PC-3 (cell line): ENCODE data around the gene TRIM58. TPM values are rescaled to one million over a fixed set of nuclear protein-coding genes. Genes with fewer than 3 reads are reported as not detected.

ENCODE experiments used
- ATAC-seq: fragments of 200-7000 bp; cut with Tn5 transposase; 2 replicates; pipeline ENCODE4 v1.9.1; 2020; ENCODE audit warnings: mild to moderate bottlenecking, moderate library complexity
- BruUV-seq: library from RNA; stranded (reverse); fragments of 400-500 nt; replicated peaks from 2 replicates; lab custom pipeline; 2021; lab: Mats Ljungman, UMichigan
- CTCF ChIA-PET: fragments of 300-600 bp; sonication (Branson Sonifier 250); formaldehyde crosslinking; loops from one replicate; lab custom pipeline; 2022; ENCODE audit warnings: antibody characterized with exemption; lab: Charles Lee
- POLR2A ChIA-PET: fragments of 300-600 bp; sonication (Branson Sonifier 250); formaldehyde crosslinking; loops from one replicate; lab custom pipeline; 2022; ENCODE audit warnings: antibody characterized with exemption; ENCODE audit not compliant: unreplicated experiment; lab: Charles Lee
- DNase-seq: peaks from one replicate; pipeline ENCODE4 v3.0.0-alpha.2; 2015
- H2AFZ ChIP-seq: fragments of 300-600 bp; sonication (generic); 2 replicates; pipeline ENCODE4 v1.6.0; 2016; ENCODE audit warnings: antibody characterized with exemption, low read length
- H3F3A ChIP-seq: fragments of 300-600 bp; sonication (generic); one replicate; pipeline ENCODE4 v1.6.0; 2017; ENCODE audit warnings: antibody characterized with exemption, low read length, control low read depth, mild to moderate bottlenecking; ENCODE audit not compliant: unreplicated experiment
- H3K27ac ChIP-seq: fragments of 300-600 bp; sonication (generic); 2 replicates; pipeline ENCODE4 v1.5.1; 2016; ENCODE audit warnings: mild to moderate bottlenecking, low read length
- H3K27me3 ChIP-seq: fragments of 300-600 bp; sonication (generic); 2 replicates; pipeline ENCODE4 v1.6.1; 2016; ENCODE audit warnings: low read length, mixed read lengths
- H3K36me3 ChIP-seq: fragments of 300-600 bp; sonication (generic); 2 replicates; pipeline ENCODE4 v1.6.1; 2016; ENCODE audit warnings: low read depth, mixed run types, low read length, mixed read lengths
- H3K4me1 ChIP-seq: fragments of 300-600 bp; sonication (generic); 2 replicates; pipeline ENCODE4 v1.5.1; 2016; ENCODE audit warnings: low read length; ENCODE audit not compliant: insufficient read depth
- H3K4me2 ChIP-seq: fragments of 300-600 bp; sonication (generic); 2 replicates; pipeline ENCODE4 v1.6.0; 2016; ENCODE audit warnings: low read length
- H3K4me3 ChIP-seq: fragments of 300-600 bp; sonication (generic); 2 replicates; pipeline ENCODE4 v1.5.1; 2016; ENCODE audit warnings: mild to moderate bottlenecking, low read length, mixed read lengths
- H3K79me2 ChIP-seq: fragments of 300-600 bp; sonication (generic); 2 replicates; pipeline ENCODE4 v1.6.1; 2017; ENCODE audit warnings: low read length, mixed read lengths
- H3K9ac ChIP-seq: fragments of 300-600 bp; sonication (generic); 2 replicates; pipeline ENCODE4 v1.6.0; 2016; ENCODE audit warnings: mild to moderate bottlenecking, low read length
- H3K9me2 ChIP-seq: fragments of 300-600 bp; sonication (generic); replicated peaks from 2 replicates; pipeline ENCODE4 v1.6.1; 2016; ENCODE audit warnings: mixed run types, low read length, mixed read lengths
- H3K9me3 ChIP-seq: fragments of 300-600 bp; sonication (generic); 2 replicates; pipeline ENCODE4 v1.6.1; 2016; ENCODE audit warnings: low read length, mixed read lengths
- H4K20me1 ChIP-seq: fragments of 300-600 bp; sonication (generic); 2 replicates; pipeline ENCODE4 v1.6.1; 2016; ENCODE audit warnings: low read length, mixed read lengths
- EZH2 ChIP-seq: fragments of 300-600 bp; sonication (generic); IDR thresholded peaks from one replicate; pipeline ENCODE4 v1.6.1; 2017; ENCODE audit warnings: antibody characterized with exemption, mild to moderate bottlenecking, low read length; ENCODE audit not compliant: unreplicated experiment
- EZH2phosphoT487 ChIP-seq: fragments of 300-600 bp; sonication (generic); IDR thresholded peaks from 2 replicates; pipeline ENCODE4 v1.6.1; 2018; ENCODE audit warnings: mild to moderate bottlenecking, antibody characterized with exemption, low read length, borderline replicate concordance
- intact Hi-C: fragments of 100-400 bp; cut with micrococcal nuclease; formaldehyde crosslinking; loops from 2 replicates; pipeline ENCODE4 v1.9.0; 2023
- total RNA-seq: library from RNA; depleted of rRNA; stranded (reverse); fragments of >200 nt; gene quantifications from 2 replicates; pipeline ENCODE4 v1.2.3, GENCODE V29; 2014
- TF ChIP-seq, protein P1 (sequence below): fragments of 300-600 bp; sonication (generic); conservative IDR thresholded peaks from 2 replicates; pipeline ENCODE4 v1.5.1; 2017; ENCODE audit warnings: antibody characterized with exemption, low read depth, mild to moderate bottlenecking, low read length

Gene TRIM58
- total RNA-seq, 1 experiment from 2014 or later, result 22.7 TPM

DNA sequence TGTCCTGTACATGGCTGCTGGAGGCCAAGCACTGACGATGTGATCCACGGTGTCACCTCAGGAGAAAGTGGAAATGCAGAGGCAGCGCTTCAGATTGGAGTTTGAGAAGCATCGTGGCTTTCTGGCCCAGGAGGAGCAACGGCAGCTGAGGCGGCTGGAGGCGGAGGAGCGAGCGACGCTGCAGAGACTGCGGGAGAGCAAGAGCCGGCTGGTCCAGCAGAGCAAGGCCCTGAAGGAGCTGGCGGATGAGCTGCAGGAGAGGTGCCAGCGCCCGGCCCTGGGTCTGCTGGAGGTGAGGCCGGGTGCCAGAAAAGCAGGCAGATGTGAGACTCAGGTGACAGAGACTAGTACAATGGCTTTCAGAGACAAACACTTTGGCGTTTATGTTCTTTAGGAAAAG, 7.7 kb downstream of the TRIM58 start:
- intact Hi-C loops, result no loop called here

DNA sequence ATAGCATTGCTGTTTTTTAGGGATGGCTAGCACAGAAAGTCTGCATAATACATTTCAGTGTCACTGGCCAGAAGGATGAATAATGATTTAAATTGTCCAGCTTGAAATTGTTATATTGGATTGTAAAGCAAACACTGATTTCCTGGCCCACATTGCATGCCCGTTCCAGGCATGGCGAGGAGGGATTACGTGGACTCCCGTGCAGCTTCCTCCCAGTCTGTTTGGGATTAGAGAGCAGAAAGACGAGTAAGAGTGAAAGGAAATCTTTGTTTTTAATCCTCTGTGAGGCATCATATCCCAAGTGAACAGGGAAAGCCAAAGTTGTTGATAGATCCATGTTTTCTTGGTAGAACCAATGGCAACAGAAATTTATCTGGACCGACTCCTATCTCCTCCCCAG, 8.4 kb downstream of the TRIM58 start:
- ChIA-PET CTCF (no interaction called here), POLR2A (interaction anchor here (0.7 kb wide), 1 partner anchor 8 kb away, joined by 4 read pairs; the partner anchor contains the start of gene TRIM58)
- TF ChIP-seq EZH2phosphoT487 (no peak), EZH2 (no peak)
- TF ChIP-seq, protein P1, sequence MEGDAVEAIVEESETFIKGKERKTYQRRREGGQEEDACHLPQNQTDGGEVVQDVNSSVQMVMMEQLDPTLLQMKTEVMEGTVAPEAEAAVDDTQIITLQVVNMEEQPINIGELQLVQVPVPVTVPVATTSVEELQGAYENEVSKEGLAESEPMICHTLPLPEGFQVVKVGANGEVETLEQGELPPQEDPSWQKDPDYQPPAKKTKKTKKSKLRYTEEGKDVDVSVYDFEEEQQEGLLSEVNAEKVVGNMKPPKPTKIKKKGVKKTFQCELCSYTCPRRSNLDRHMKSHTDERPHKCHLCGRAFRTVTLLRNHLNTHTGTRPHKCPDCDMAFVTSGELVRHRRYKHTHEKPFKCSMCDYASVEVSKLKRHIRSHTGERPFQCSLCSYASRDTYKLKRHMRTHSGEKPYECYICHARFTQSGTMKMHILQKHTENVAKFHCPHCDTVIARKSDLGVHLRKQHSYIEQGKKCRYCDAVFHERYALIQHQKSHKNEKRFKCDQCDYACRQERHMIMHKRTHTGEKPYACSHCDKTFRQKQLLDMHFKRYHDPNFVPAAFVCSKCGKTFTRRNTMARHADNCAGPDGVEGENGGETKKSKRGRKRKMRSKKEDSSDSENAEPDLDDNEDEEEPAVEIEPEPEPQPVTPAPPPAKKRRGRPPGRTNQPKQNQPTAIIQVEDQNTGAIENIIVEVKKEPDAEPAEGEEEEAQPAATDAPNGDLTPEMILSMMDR, result no peak

More for the DNA sequence above, 7.7 kb downstream of the TRIM58 start:
- CTCF ChIA-PET, result no interaction called here
- POLR2A ChIA-PET, result no interaction called here
- Histone ChIP-seq H3F3A (no peaks in the 10 kb centered on the region), H3K4me2 (no peak overlapping the region), H3K4me1 (no peaks in the 10 kb centered on the region), H3K9me3 (no peaks in the 10 kb centered on the region), H3K27ac (no peak overlapping the region), H3K79me2 (peaks cover 13% of the 10 kb centered on the region), H4K20me1 (no peaks in the 10 kb centered on the region), H3K4me3 (no peak overlapping the region), H3K27me3 (no peaks in the 10 kb centered on the region), H3K9me2 (no peaks in the 10 kb centered on the region), H2AFZ (no peak overlapping the region), H3K9ac (no peak overlapping the region), H3K36me3 (peaks cover 51% of the 10 kb centered on the region)
- TF ChIP-seq EZH2phosphoT487, result no peak
- TF ChIP-seq EZH2, result no peak
- TF ChIP-seq, protein P1, result no peak
- DNase-seq (no peak), ATAC-seq (no peak)
- BruUV-seq, result no TSS peak

DNA sequence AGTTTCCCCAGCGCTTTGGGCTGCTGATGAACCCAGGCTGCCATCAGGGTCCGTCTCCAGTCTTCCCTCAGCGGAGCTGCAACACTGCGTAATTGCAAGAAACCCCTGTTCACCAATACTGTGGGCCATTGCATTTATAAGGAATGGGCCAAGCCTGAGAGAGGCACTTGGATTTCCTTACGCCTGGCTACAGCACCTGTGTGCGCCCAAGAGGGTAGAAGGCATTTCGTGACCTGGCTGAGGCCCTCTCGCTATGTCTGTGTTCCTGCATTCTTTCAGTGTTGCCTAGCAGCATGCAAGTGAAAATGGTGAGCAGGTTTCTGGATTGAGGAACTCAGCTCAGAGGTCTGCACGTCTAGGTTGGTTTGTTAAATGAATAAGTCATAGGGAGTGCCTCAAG, 26.4 kb downstream of the TRIM58 start:
- BruUV-seq, result no TSS peak
- no peaks in the 10 kb centered on the region for H4K20me1 ChIP-seq
- H3K4me2 ChIP-seq, result no peak overlapping the region
- H3K9me2 ChIP-seq, result no peaks in the 10 kb centered on the region
- H3K27me3 ChIP-seq, result no peaks in the 10 kb centered on the region
- no peaks in the 10 kb centered on the region for H3K79me2 ChIP-seq
- DNase-seq, result no peak
- no peak overlapping the region for H3K27ac ChIP-seq
- no peak overlapping the region for H3K9ac ChIP-seq
- TF ChIP-seq EZH2, result no peak
- no peak for TF ChIP-seq EZH2phosphoT487
- TF ChIP-seq, protein P1, result no peak
- CTCF ChIA-PET, result no interaction called here
- peaks cover 9% of the 10 kb centered on the region; the same call in 1 of the 2 replicates for H3K4me1 ChIP-seq
- intact Hi-C loops, result no loop called here
- POLR2A ChIA-PET, result no interaction called here
- no peaks in the 10 kb centered on the region for H3K36me3 ChIP-seq
- ATAC-seq, result no peak
- no peaks in the 10 kb centered on the region for H3F3A ChIP-seq
- H3K4me3 ChIP-seq, result no peak overlapping the region
- H3K9me3 ChIP-seq, result no peaks in the 10 kb centered on the region
- no peak overlapping the region for H2AFZ ChIP-seq

More for the DNA sequence above, 8.4 kb downstream of the TRIM58 start:
- no peaks in the 10 kb centered on the region for H3K27me3 ChIP-seq
- BruUV-seq, result no TSS peak
- H3K79me2 ChIP-seq, result peaks cover 6% of the 10 kb centered on the region
- no peaks in the 10 kb centered on the region for H3K9me2 ChIP-seq
- H3K4me3 ChIP-seq, result no peak overlapping the region
- no peak overlapping the region for H2AFZ ChIP-seq
- no peak overlapping the region for H3K9ac ChIP-seq
- ATAC-seq, result no peak
- intact Hi-C loops, result no loop called here
- no peak overlapping the region for H3K4me2 ChIP-seq
- no peaks in the 10 kb centered on the region for H3K4me1 ChIP-seq
- H3K27ac ChIP-seq, result no peak overlapping the region
- DNase-seq, result no peak
- peaks cover 58% of the 10 kb centered on the region for H3K36me3 ChIP-seq
- no peaks in the 10 kb centered on the region for H3K9me3 ChIP-seq
- no peaks in the 10 kb centered on the region for H3F3A ChIP-seq
- H4K20me1 ChIP-seq, result no peaks in the 10 kb centered on the region
